ENCODE results near the gene SFTA2. TPM values are rescaled to one million over a fixed set of nuclear protein-coding genes. Genes with fewer than 3 reads are reported as not detected.

Gene SFTA2
- total and polyA plus RNA-seq, 2 of the 8 experiments (the other 6 are each of a cell fraction or from before 2014, with no cell fraction given), result not detected

DNA sequence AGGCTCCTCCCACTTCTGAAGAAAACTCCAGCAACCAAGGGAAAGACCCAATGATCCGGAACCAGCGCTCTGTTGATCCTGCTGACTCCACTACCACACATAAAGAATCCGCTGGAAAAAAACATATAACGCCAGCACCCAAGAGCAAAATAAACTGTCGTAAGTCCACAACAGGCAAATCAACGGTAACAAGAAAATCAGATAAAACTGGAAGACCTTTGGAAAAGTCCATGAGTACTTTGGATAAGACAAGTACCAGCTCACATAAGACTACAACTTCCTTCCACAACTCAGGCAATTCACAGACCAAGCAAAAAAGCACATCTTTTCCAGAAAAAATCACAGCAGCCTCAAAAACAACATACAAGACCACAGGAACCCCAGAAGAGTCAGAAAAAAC is 16.8 kb upstream of the SFTA2 start:
- Histone ChIP-seq H3K23ac (ENCODE audit: insufficient read length) (no peak overlapping the region), H3K14ac (ENCODE audit: insufficient read length) (no peak overlapping the region), H4K5ac (ENCODE audit: insufficient read length, low read depth, low read length) (no peak overlapping the region), H3K23me2 (ENCODE audit: low read depth, low read length) (no peaks in the 10 kb centered on the region; the same call in 1 of the 2 replicates), H3K18ac (ENCODE audit: extremely low read depth, low read length) (no peak overlapping the region), H4K8ac (ENCODE audit: extremely low read depth, insufficient read depth, low read length) (no peak overlapping the region), H3K9ac (replicated peaks in 1 of 4; ENCODE audit: extremely low read depth in 1 of 4, low read depth in 3 of 4, low read length in 3 of 4) (no peak overlapping the region), H3K27ac (ENCODE audit: low read depth, low read length) (no peak overlapping the region), H2BK15ac (ENCODE audit: low read length) (no peak overlapping the region), H3K56ac (replicated peaks; ENCODE audit: insufficient read length, low read depth, low read length) (no peak overlapping the region), H4K91ac (replicated peaks; ENCODE audit: insufficient read length, low read length) (no peak overlapping the region), H3K79me1 (ENCODE audit: low read depth, low read length) (no peaks in the 10 kb centered on the region), H3K79me2 (ENCODE audit: control insufficient read depth in 1 of 2, insufficient read depth in 2 of 2, low read length in 2 of 2) (no peaks in the 10 kb centered on the region), H3K36me3 (ENCODE audit: control insufficient read depth in 2 of 4, insufficient read depth in 4 of 4, low read length in 3 of 4) (no peaks in the 10 kb centered on the region), H4K20me1 (replicated peaks in 1 of 2; ENCODE audit: control insufficient read depth in 1 of 2, insufficient read depth in 2 of 2, low read length in 2 of 2) (no peaks in the 10 kb centered on the region), H3K4me3 (ENCODE audit: extremely low read depth in 1 of 4, insufficient read depth in 2 of 4, low read depth in 3 of 4, low read length in 4 of 4) (no peak overlapping the region), H3K27me3 (replicated peaks in 1 of 4; ENCODE audit: control insufficient read depth in 3 of 4, extremely low read depth in 1 of 4, insufficient read depth in 3 of 4, low read length in 3 of 4) (peaks cover 0 to 3% (median 0%) of the 10 kb centered on the region in 4 experiments; a peak in 1 of 7 replicates), H3K4me2 (ENCODE audit: insufficient read depth in 1 of 2, low read depth in 2 of 2, low read length in 2 of 2) (no peak overlapping the region), H2BK120ac (replicated peaks; ENCODE audit: low read depth, low read length) (no peak overlapping the region), H3K9me3 (ENCODE audit: insufficient read depth in 2 of 2, low read depth in 1 of 2, low read length in 1 of 2) (no peaks in the 10 kb centered on the region), H2AFZ (ENCODE audit: low read length) (no peak overlapping the region), H3K4me1 (replicated peaks in 1 of 4; ENCODE audit: control insufficient read depth in 3 of 4, insufficient read depth in 4 of 4, low read length in 3 of 4) (peaks cover 0 to 3% (median 0%) of the 10 kb centered on the region in 4 experiments; a peak in 1 of 7 replicates), H2BK12ac (ENCODE audit: low read depth, low read length) (no peak overlapping the region), H2BK5ac (ENCODE audit: low read depth, low read length) (no peak overlapping the region), H2BK20ac (ENCODE audit: low read length) (no peak overlapping the region), H3K4ac (replicated peaks; ENCODE audit: insufficient read length, low read depth, low read length) (no peak overlapping the region), H2AK5ac (ENCODE audit: low read depth, low read length) (no peak overlapping the region)
- ChIA-PET POLR2A (ENCODE audit: partially characterized antibody) (interaction anchor here (0.5 kb wide), 1 partner anchor 239 kb away, joined by 3 read pairs; no protein-coding TSS in a partner anchor), CTCF (ENCODE audit: partially characterized antibody) (no interaction called here)
- no peak for FAIRE-seq
- DNase-seq (ENCODE audit: low read depth in 1 of 2, low spot score in 2 of 2), result no peak
- 96% methylated on average over 6 of the region's 6 CpGs; no CpG with 5 or more reads in 1 of the 2 experiments for WGBS, 2 experiments (ENCODE audit: extremely low coverage in 1 of 2, insufficient coverage in 1 of 2, insufficient read length in 1 of 2, insufficient replicate concordance in 2 of 2, low coverage in 1 of 2, low lambda C conversion rate in 2 of 2, missing lambda C conversion rate in 1 of 2)
- TF ChIP-seq HDAC6 (IDR thresholded peaks at IDR 0.05; ENCODE audit: low read depth, low read length) (no peak), TAF1 (IDR thresholded peaks at IDR 0.05; ENCODE audit: low read depth, low read length) (no peak), CBX5 (IDR thresholded peaks at IDR 0.05; ENCODE audit: low read depth, low read length) (no peak), SIX5 (IDR thresholded peaks at IDR 0.05; ENCODE audit: low read depth, low read length) (no peak), ATF3 (IDR thresholded peaks at IDR 0.05; ENCODE audit: insufficient read depth, low read depth, low read length) (no peak), KDM1A (IDR thresholded peaks at IDR 0.05; ENCODE audit: borderline replicate concordance, low read length) (no peak), KDM4A (IDR thresholded peaks at IDR 0.05; ENCODE audit: low read depth, low read length, severe bottlenecking) (no peak), BCL11A (IDR thresholded peaks at IDR 0.05; ENCODE audit: low read depth in 2 of 2, low read length in 2 of 2) (no peak), RNF2 (IDR thresholded peaks at IDR 0.05; ENCODE audit: borderline replicate concordance, low read depth, low read length, missing control alignments, poor library complexity, severe bottlenecking) (no peak), RXRA (IDR thresholded peaks at IDR 0.05; ENCODE audit: insufficient read depth, low read depth, low read length) (no peak), EP300 (IDR thresholded peaks at IDR 0.05; ENCODE audit: borderline replicate concordance in 1 of 2, low read depth in 2 of 2, low read length in 2 of 2) (no peak), E2F6 (IDR thresholded peaks at IDR 0.05) (no peak)
